ENCODE results near the gene PEX11G. TPM values are rescaled to one million over a fixed set of nuclear protein-coding genes. Genes with fewer than 3 reads are reported as not detected.
A peak's percentile ranks its signal among the peaks of the same experiment; 100 is the strongest.

Gene PEX11G
- total RNA-seq, 1 experiment from 2014 or later = 2.8 TPM

DNA sequence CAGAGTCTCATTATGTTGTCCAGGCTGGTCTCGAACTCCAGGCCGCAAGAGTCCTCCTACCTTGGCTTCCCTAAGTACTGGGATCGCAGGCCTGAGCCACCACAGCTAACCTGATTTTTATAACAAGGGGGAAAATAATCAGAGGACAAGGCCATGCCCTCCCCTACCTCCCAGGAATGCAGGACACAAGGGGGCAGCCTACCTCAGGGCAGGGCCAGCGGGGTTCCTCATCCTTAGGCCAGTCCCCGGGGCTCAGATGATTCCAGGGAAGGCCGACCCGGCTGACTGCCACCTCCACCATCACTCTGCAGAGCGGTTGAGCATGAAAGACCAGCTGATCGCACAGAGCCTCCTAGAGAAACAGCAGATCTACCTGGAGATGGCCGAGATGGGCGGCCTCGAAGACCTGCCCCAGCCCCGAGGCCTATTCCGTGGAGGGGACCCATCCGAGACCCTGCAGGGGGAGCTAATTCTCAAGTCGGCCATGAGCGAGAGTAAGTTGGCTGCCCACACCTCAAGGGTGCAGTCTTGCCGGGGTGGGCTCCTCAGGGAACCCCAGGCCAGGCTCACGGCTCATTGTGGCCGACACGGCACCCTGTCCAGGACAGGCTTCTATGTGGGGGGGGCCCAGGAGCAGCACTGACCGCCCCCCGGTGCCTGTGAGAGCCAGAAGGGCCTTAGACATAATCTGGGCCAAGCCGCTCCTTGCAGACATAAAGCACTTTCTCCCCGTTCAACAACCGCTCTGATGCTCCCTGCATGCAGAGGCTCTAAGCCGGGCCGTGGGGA is 26.8 kb downstream of the PEX11G start:
- Histone ChIP-seq H2BK20ac (ENCODE audit: low read depth, low read length, poor library complexity, severe bottlenecking) (no peak overlapping the region), H3T11ph (ENCODE audit: low read length) (no peak overlapping the region), H2AK5ac (ENCODE audit: insufficient read length, low read length) (no peak overlapping the region), H3K27me3 (ENCODE audit: insufficient read depth, low read length) (no peaks in the 10 kb centered on the region), H3K56ac (ENCODE audit: insufficient read length, low read depth, low read length) (no peak overlapping the region), H4K5ac (ENCODE audit: insufficient read length, low read depth, low read length) (no peak overlapping the region), H3K9me3 (ENCODE audit: control insufficient read depth, low read depth, low read length) (no peaks in the 10 kb centered on the region), H3K79me1 (ENCODE audit: insufficient read depth, low read depth, low read length, poor library complexity, severe bottlenecking) (no peaks in the 10 kb centered on the region), H4K8ac (replicated peaks; ENCODE audit: insufficient read length, low read depth, low read length) (no peak overlapping the region), H3K4me2 (ENCODE audit: insufficient read depth, insufficient read length, low read length) (no peak overlapping the region), H2BK12ac (ENCODE audit: insufficient read length, low read depth, low read length) (no peak overlapping the region), H3K23me2 (ENCODE audit: insufficient read length, low read depth, low read length, poor library complexity, severe bottlenecking) (no peaks in the 10 kb centered on the region), H2BK120ac (ENCODE audit: low read depth, low read length, poor library complexity, severe bottlenecking) (no peak overlapping the region), H3K23ac (ENCODE audit: insufficient read length, low read depth, low read length) (no peak overlapping the region), H2AFZ (ENCODE audit: low read length) (no peak overlapping the region), H3K9ac (ENCODE audit: extremely low read depth, insufficient read length, low read length) (no peak overlapping the region), H3K4ac (ENCODE audit: low read depth, low read length) (no peak overlapping the region), H3K18ac (ENCODE audit: insufficient read length, low read depth, low read length) (no peak overlapping the region), H3K79me2 (ENCODE audit: insufficient read depth, low read length) (no peaks in the 10 kb centered on the region), H3K14ac (ENCODE audit: insufficient read depth, low read length) (no peak overlapping the region), H2BK15ac (ENCODE audit: low read depth, low read length) (no peak overlapping the region), H4K91ac (ENCODE audit: insufficient read length, low read depth, low read length) (no peak overlapping the region), H4K20me1 (ENCODE audit: control insufficient read depth, insufficient read depth, insufficient read length) (no peaks in the 10 kb centered on the region), H3K27ac (ENCODE audit: insufficient read length, low read depth, low read length) (no peak overlapping the region), H3K4me1 (ENCODE audit: insufficient read depth, low read length) (no peaks in the 10 kb centered on the region), H2BK5ac (ENCODE audit: insufficient read length, low read length) (no peak overlapping the region)
- no peak overlapping the region for H3K4me3 Mint-ChIP-seq
- no peaks in the 10 kb centered on the region for H3K27me3 Mint-ChIP-seq (ENCODE audit: low read depth)
- no CpG with 5 or more reads among the region's 28 CpGs for WGBS (ENCODE audit: extremely low coverage, insufficient read length, low lambda C conversion rate)
- TF ChIP-seq CTCF (conservative IDR thresholded peaks at IDR 0.05) = peak; percentile 58
- H3K27ac Mint-ChIP-seq = peak overlapping the region in 1 of 3 experiments; percentile 24; a peak in 1 of 7 replicates
- H3K9me3 Mint-ChIP-seq = no peaks in the 10 kb centered on the region
- peak; percentile 58 for DNase-seq
- H3K36me3 Mint-ChIP-seq (ENCODE audit: insufficient read depth in 1 of 3, low read depth in 3 of 3) = peaks cover 9 to 55% (median 34%) of the 10 kb centered on the region in 3 experiments
- H3K4me1 Mint-ChIP-seq = no peaks in the 10 kb centered on the region

All from H9 (cell line).